ENCODE measurements around the gene HDAC4.

- TF ChIP-seq GATA2 (IDR thresholded peaks at IDR 0.05; ENCODE audit: low read depth, low read length): no peak
- TF ChIP-seq GATA3 (IDR thresholded peaks at IDR 0.05; ENCODE audit: low read depth, low read length): no peak
These were observed 264.6 kb downstream of the HDAC4 start for GRCh38 chr2:239136203-239136602.

Data from SH-SY5Y (cell line).